ENCODE measurements around the gene SLC1A2. TPM values are rescaled to one million over a fixed set of nuclear protein-coding genes. Genes with fewer than 3 reads are reported as not detected.

SLC1A2 gene
- total RNA-seq, 4 donors from 2014 or later: 0.84 to 2.1 (median 1.2) TPM

DNA sequence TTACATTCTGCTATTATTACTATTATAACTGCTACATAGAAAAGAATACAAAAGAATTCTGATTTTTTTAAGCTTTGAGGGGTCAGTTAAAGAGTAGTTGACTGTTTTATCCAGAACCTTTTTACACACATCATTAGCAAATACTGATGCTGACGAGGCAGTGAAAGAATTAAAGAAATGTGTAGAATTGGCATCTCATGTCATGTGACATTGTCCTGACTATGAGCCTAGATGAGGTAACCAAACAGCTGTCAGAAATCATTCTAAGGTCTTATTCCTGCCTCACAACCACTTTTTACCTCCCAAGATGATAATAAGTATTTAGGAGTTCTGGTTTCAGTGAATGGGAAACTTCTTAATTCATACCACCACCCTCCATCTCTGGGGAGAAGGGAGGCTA is 121.0 kb downstream of the SLC1A2 start:
- 78 to 82% methylated on average over 1 of the region's 1 CpG for WGBS, 2 donors
- DNase-seq (ENCODE audit: low spot score in 2 of 2): no peak
- TF ChIP-seq, protein P1, sequence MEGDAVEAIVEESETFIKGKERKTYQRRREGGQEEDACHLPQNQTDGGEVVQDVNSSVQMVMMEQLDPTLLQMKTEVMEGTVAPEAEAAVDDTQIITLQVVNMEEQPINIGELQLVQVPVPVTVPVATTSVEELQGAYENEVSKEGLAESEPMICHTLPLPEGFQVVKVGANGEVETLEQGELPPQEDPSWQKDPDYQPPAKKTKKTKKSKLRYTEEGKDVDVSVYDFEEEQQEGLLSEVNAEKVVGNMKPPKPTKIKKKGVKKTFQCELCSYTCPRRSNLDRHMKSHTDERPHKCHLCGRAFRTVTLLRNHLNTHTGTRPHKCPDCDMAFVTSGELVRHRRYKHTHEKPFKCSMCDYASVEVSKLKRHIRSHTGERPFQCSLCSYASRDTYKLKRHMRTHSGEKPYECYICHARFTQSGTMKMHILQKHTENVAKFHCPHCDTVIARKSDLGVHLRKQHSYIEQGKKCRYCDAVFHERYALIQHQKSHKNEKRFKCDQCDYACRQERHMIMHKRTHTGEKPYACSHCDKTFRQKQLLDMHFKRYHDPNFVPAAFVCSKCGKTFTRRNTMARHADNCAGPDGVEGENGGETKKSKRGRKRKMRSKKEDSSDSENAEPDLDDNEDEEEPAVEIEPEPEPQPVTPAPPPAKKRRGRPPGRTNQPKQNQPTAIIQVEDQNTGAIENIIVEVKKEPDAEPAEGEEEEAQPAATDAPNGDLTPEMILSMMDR (IDR thresholded peaks at IDR 0.05): no peak
- no peak for TF ChIP-seq POLR2A (IDR thresholded peaks at IDR 0.05)
- intact Hi-C loops (cut with DNase I; ENCODE audit: low total_unique reads): no loop called here
- H3K4me3 ChIP-seq (ENCODE audit: low read depth, poor library complexity, severe bottlenecking): no peak overlapping the region

DNA sequence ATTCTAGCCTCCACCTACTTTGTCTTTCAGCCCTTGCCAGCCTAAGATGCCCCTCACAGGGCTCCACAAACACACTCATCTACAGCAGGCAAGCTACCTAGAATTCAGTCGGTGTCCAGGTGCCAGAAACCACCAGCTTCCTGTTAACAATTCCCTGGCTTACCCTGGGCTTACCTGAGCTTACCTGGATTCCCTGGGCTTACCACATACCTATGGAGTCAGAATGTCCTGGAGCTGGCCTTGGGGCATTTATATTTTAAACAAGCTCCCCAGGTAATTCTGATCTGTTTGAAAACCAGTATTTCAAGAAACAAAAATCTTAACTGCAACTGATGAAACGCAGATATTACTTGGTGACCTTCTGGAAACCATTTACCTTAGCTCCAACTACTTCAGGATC is 123.6 kb downstream of the SLC1A2 start:
- intact Hi-C loops (cut with DNase I; ENCODE audit: low total_unique reads): no loop called here
- H3K4me3 ChIP-seq (ENCODE audit: low read depth, poor library complexity, severe bottlenecking): no peak overlapping the region
- 68 to 81% methylated on average over 2 of the region's 2 CpGs for WGBS, 2 donors
- no peak for DNase-seq (ENCODE audit: low spot score in 2 of 2)
- TF ChIP-seq, protein P1 (IDR thresholded peaks at IDR 0.05): no peak

DNA sequence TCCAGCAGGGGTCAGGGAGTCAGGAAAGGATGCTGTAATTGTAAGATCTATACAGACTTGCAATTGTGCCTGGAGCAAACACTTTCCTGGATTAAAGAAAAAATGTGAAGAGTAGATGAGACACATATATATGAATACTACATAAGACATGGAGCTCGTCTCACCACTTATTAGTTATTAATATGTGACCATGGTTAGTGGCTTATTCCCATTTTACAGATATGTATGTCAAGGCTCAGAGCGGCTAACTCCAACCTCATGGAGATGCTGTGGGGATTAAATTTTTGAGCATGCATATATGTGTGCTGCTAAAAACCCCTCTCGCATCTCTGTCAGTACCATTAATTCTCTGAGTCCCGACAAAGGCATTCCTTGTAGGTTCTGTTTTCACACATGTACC is 125.7 kb downstream of the SLC1A2 start:
- intact Hi-C loops (cut with DNase I; ENCODE audit: low total_unique reads): no loop called here
- WGBS, 2 donors: 95% methylated on average over 4 of the region's 4 CpGs
- DNase-seq (ENCODE audit: low spot score in 2 of 2): no peak
- no peak for TF ChIP-seq POLR2A (IDR thresholded peaks at IDR 0.05)
- TF ChIP-seq, protein P1 (IDR thresholded peaks at IDR 0.05): no peak
- no peak overlapping the region for H3K4me3 ChIP-seq (ENCODE audit: low read depth, poor library complexity, severe bottlenecking)

DNA sequence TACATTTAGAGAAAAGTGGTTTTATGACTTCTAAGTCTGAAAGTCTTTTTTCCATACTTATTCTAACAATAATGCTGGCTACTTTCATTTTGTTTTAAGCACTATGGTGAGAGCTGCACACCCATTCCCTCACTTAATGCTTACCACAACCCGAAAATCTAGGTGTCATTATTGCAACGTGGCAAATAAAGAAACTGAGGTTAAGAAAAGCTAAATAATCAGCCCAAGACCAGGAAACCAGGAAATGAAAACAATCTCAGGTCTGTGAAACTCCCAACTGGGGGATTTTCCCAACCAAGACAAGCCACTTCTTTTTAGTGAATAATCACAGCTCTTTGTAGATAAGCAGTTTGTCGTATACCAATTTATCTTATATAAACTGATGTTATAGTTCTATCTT is 126.3 kb downstream of the SLC1A2 start:
- intact Hi-C loops (cut with DNase I; ENCODE audit: low total_unique reads): no loop called here
- H3K4me3 ChIP-seq (ENCODE audit: low read depth, poor library complexity, severe bottlenecking): no peak overlapping the region
- TF ChIP-seq POLR2A (IDR thresholded peaks at IDR 0.05): no peak
- TF ChIP-seq, protein P1 (IDR thresholded peaks at IDR 0.05): no peak
- no peak for DNase-seq (ENCODE audit: low spot score in 2 of 2)
- WGBS, 2 donors: 67 to 76% methylated on average over 3 of the region's 3 CpGs

DNA sequence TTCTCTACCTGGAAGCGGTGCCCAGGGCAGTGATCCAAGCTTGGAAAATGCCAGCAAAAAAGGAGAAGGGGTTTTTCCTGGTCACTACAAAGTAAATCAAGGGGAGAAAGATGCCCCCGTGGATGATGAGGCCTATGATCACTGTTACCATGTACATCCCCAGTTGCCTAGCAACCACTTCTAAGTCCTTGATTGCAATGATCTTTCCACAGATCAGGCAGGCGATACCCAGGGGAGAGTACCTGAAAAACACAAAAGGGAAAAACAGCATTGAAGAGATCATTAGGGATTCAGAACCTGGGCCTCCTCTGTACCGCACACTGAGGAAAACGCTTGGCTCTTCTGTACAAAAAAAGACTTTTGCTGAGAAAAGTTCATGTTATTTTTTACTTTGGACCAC is 127.1 kb downstream of the SLC1A2 start:
- TF ChIP-seq POLR2A (IDR thresholded peaks at IDR 0.05): no peak
- TF ChIP-seq, protein P1 (IDR thresholded peaks at IDR 0.05): no peak
- 87 to 88% methylated on average over 5 of the region's 5 CpGs for WGBS, 2 donors

DNA sequence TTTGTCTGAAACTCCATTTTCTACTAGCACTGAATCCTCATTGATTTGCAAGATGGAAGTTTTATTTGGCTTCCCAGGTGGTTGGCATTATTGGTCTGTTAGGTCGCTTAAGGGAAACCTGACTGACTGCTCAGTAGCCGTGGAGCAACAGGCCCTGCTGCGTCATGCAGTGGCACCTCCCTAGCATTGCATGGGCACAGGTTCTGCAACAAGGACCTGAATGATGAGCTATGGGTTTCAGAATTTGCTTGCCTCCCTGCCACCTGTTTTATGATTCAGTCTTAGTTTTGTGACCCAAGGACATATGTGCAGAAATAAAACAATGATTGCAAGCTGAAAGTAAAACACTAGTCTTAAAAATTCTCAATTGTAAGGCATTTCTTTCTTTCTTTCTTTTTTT is 128.5 kb downstream of the SLC1A2 start:
- DNase-seq (ENCODE audit: low spot score in 2 of 2): no peak
- TF ChIP-seq POLR2A (IDR thresholded peaks at IDR 0.05): no peak
- TF ChIP-seq, protein P1 (IDR thresholded peaks at IDR 0.05): no peak
- no peak overlapping the region for H3K4me3 ChIP-seq (ENCODE audit: low read depth, poor library complexity, severe bottlenecking)
- 39 to 53% methylated on average over 3 of the region's 3 CpGs for WGBS, 2 donors
- intact Hi-C loops (cut with DNase I; ENCODE audit: low total_unique reads): no loop called here

More for the DNA sequence above, 127.1 kb downstream of the SLC1A2 start:
- DNase-seq (ENCODE audit: low spot score in 2 of 2): no peak
- H3K4me3 ChIP-seq (ENCODE audit: low read depth, poor library complexity, severe bottlenecking): no peak overlapping the region
- intact Hi-C loops (cut with DNase I; ENCODE audit: low total_unique reads): no loop called here

Data from lower leg skin (tissue), 4 donors.